Astrocyte (in vitro differentiated cells and primary cell): ENCODE data around the gene TTLL9. TPM values are rescaled to one million over a fixed set of nuclear protein-coding genes. Genes with fewer than 3 reads are reported as not detected.

Experiments used
- DNase-seq: peaks from one replicate; pipeline ENCODE4 v3.0.0-alpha.2; 2010; ENCODE audit warnings: low read depth
- FAIRE-seq: peaks from 2 replicates; lab custom pipeline; 2011; peaks lifted over from hg19 to GRCh38; lab: Jason Lieb, UNC
- H2AFZ ChIP-seq: 2 replicates; pipeline ENCODE4 v1.6.0; 2012; ENCODE audit warnings: low read depth, low read length, inconsistent platforms
- H3K27ac ChIP-seq: 2 replicates; pipeline ENCODE4 v1.5.1; 2011; ENCODE audit warnings: low read depth, low read length, inconsistent platforms
- H3K27me3 ChIP-seq: 2 replicates; pipeline ENCODE4 v1.6.0; 2011; ENCODE audit warnings: low read length, inconsistent platforms; ENCODE audit not compliant: insufficient read depth
- H3K36me3 ChIP-seq: 2 replicates; pipeline ENCODE4 v1.5.1; 2011; ENCODE audit warnings: low read length, inconsistent platforms; ENCODE audit not compliant: insufficient read depth
- H3K4me1 ChIP-seq: 2 replicates; pipeline ENCODE4 v1.5.1; 2011; ENCODE audit warnings: low read length, inconsistent platforms; ENCODE audit not compliant: insufficient read depth
- H3K4me2 ChIP-seq: 2 replicates; pipeline ENCODE4 v1.6.0; 2012; ENCODE audit warnings: low read length, inconsistent platforms
- H3K4me3 ChIP-seq: 2 replicates; pipeline ENCODE4 v1.5.1; 2011; ENCODE audit warnings: low read depth, mild to moderate bottlenecking, low read length, inconsistent platforms; ENCODE audit not compliant: insufficient read depth
- H3K79me2 ChIP-seq: 2 replicates; pipeline ENCODE4 v1.6.0; 2012; ENCODE audit warnings: mild to moderate bottlenecking, low read length, inconsistent platforms; ENCODE audit not compliant: insufficient read depth
- H3K9ac ChIP-seq: 2 replicates; pipeline ENCODE4 v1.6.0; 2012; ENCODE audit warnings: mild to moderate bottlenecking, low read length, inconsistent platforms
- H3K9me3 ChIP-seq: 2 replicates; pipeline ENCODE4 v1.5.1; 2012; ENCODE audit warnings: low read depth, mild to moderate bottlenecking, low read length, inconsistent platforms; ENCODE audit not compliant: insufficient read depth
- H4K20me1 ChIP-seq: 2 replicates; pipeline ENCODE4 v1.6.0; 2012; ENCODE audit warnings: low read length, inconsistent platforms; ENCODE audit not compliant: insufficient read depth
- H3K27ac Mint-ChIP-seq: one replicate; pipeline ENCODE4 v1.8.0; 2021; ENCODE audit warnings: mild to moderate bottlenecking, mixed read lengths; ENCODE audit not compliant: unreplicated experiment
- H3K27me3 Mint-ChIP-seq: one replicate; pipeline ENCODE4 v1.8.0; 2021; ENCODE audit warnings: low read depth, mixed read lengths; ENCODE audit not compliant: unreplicated experiment
- H3K36me3 Mint-ChIP-seq: one replicate; pipeline ENCODE4 v1.8.0; 2021; ENCODE audit warnings: low read depth, mixed read lengths; ENCODE audit not compliant: unreplicated experiment
- H3K4me1 Mint-ChIP-seq: one replicate; pipeline ENCODE4 v1.8.0; 2021; ENCODE audit warnings: low read depth, mixed read lengths; ENCODE audit not compliant: unreplicated experiment
- H3K4me3 Mint-ChIP-seq: one replicate; pipeline ENCODE4 v1.8.0; 2021; ENCODE audit warnings: mild to moderate bottlenecking, moderate library complexity, mixed read lengths; ENCODE audit not compliant: unreplicated experiment
- H3K9me3 Mint-ChIP-seq: one replicate; pipeline ENCODE4 v1.8.0; 2021; ENCODE audit warnings: mild to moderate bottlenecking, mixed read lengths; ENCODE audit not compliant: unreplicated experiment
- EZH2 ChIP-seq: IDR thresholded peaks from 2 replicates; pipeline ENCODE4 v1.6.1; 2012; ENCODE audit warnings: mild to moderate bottlenecking, low read length, inconsistent platforms; ENCODE audit not compliant: insufficient read depth
- total RNA-seq: library from RNA; stranded (reverse); gene quantifications from 2 replicates; pipeline ENCODE4 v1.2.1, GENCODE V29; 2021
- TF ChIP-seq, protein P1 (sequence below): IDR thresholded peaks from 2 replicates; pipeline ENCODE4 v1.5.1; 2011; ENCODE audit warnings: low read depth, mild to moderate bottlenecking, inconsistent platforms, low read length, moderate library complexity; ENCODE audit not compliant: insufficient read depth

TTLL9 gene
- total RNA-seq, 1 donor from 2014 or later, result 0.41 TPM

DNA sequence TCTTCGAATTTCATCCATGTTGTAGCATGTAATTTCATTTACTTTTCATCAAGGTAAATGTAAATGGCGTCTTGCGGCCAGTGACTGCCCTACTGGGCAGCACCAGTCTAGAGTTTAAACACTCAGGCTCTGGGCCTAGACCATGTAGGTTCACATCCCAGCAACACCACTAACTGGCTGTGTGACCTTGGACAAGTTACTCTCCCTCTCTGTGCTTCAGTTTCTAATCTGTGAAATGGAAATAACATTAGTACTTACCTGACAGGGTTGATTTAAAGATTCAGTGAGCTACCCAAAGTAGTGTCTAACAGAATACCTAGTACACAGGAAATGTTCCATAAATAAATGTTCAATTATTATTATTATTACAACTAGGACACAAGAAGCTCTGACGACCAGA lies 52.2 kb downstream of the TTLL9 start:
- FAIRE-seq (no peak), DNase-seq (no peak)
- Histone ChIP-seq H3K4me3 (no peak overlapping the region), H3K36me3 (no peaks in the 10 kb centered on the region), H4K20me1 (no peaks in the 10 kb centered on the region), H3K4me1 (no peaks in the 10 kb centered on the region), H3K4me2 (no peak overlapping the region), H3K27me3 (peaks cover 9% of the 10 kb centered on the region), H3K27ac (no peak overlapping the region), H3K9me3 (no peaks in the 10 kb centered on the region), H3K9ac (no peak overlapping the region), H3K79me2 (no peaks in the 10 kb centered on the region), H2AFZ (no peak overlapping the region)
- TF ChIP-seq, protein P1, sequence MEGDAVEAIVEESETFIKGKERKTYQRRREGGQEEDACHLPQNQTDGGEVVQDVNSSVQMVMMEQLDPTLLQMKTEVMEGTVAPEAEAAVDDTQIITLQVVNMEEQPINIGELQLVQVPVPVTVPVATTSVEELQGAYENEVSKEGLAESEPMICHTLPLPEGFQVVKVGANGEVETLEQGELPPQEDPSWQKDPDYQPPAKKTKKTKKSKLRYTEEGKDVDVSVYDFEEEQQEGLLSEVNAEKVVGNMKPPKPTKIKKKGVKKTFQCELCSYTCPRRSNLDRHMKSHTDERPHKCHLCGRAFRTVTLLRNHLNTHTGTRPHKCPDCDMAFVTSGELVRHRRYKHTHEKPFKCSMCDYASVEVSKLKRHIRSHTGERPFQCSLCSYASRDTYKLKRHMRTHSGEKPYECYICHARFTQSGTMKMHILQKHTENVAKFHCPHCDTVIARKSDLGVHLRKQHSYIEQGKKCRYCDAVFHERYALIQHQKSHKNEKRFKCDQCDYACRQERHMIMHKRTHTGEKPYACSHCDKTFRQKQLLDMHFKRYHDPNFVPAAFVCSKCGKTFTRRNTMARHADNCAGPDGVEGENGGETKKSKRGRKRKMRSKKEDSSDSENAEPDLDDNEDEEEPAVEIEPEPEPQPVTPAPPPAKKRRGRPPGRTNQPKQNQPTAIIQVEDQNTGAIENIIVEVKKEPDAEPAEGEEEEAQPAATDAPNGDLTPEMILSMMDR, result no peak
- TF ChIP-seq EZH2, result no peak
- peaks cover 22% of the 10 kb centered on the region for H3K27me3 Mint-ChIP-seq
- H3K36me3 Mint-ChIP-seq, result no peaks in the 10 kb centered on the region
- H3K27ac Mint-ChIP-seq, result no peak overlapping the region
- peaks cover 4% of the 10 kb centered on the region for H3K4me1 Mint-ChIP-seq
- no peak overlapping the region for H3K4me3 Mint-ChIP-seq
- peaks cover 3% of the 10 kb centered on the region for H3K9me3 Mint-ChIP-seq

DNA sequence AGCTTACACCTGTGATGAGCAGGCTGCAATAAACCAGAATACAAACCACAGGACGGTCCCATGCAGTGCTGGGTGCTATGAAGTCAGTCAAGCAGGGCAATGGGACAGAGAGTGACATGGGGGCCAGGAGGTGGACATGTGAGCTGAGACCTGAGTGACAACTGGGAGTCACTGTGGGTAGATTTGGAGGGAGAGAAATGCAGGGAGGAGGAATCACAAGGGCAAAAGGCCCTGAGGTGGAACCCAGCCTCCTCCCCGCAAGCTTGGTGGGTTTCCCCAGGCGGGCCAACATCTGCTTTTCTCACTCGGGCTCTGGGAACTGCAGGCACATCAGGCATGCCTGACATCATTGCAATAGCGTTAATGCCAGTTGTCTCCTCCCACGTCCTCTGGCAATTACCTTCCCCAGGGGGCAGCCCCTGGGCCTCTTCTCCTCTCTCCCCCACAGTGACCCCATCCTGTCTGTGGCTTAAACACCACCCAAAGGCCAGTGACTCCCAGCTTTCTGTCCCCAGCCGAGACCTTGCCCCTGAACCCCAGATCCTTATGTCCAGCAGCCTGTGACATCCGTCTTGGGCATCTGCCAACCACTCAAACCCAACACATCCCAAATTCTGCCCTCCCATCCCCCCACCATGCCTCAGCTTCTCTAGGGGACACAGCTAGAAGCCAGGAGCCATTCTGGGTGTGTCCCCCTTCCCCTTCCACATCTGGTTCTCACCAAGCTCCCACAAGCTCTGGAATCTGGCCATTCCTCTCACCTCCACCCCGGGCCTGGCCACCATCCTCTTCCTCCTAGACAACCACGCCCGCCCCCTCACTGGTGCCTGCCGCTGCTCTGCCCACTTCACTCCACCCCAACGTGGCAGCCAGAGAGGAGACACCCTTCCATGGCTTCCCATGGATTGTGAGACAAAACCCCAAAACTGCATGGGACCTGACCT lies 53.2 kb downstream of the TTLL9 start:
- Histone ChIP-seq H3K4me1 (no peaks in the 10 kb centered on the region), H3K4me2 (no peak overlapping the region), H3K36me3 (no peaks in the 10 kb centered on the region), H3K4me3 (no peak overlapping the region), H3K27ac (no peak overlapping the region), H3K79me2 (no peaks in the 10 kb centered on the region), H2AFZ (no peak overlapping the region), H4K20me1 (no peaks in the 10 kb centered on the region), H3K9me3 (no peaks in the 10 kb centered on the region), H3K27me3 (peaks cover 6% of the 10 kb centered on the region), H3K9ac (no peak overlapping the region)
- Mint-ChIP-seq H3K4me1 (no peaks in the 10 kb centered on the region), H3K9me3 (peaks cover 3% of the 10 kb centered on the region), H3K27me3 (peaks cover 22% of the 10 kb centered on the region), H3K36me3 (no peaks in the 10 kb centered on the region), H3K27ac (peak overlapping the region; percentile 48), H3K4me3 (peak overlapping the region; percentile 55)
- TF ChIP-seq, protein P1, result no peak
- no peak for TF ChIP-seq EZH2
- DNase-seq (no peak), FAIRE-seq (no peak)

GRCh38 chr20:31924561-31924960 lies 54.1 kb downstream of the TTLL9 start:
- Histone ChIP-seq H3K9ac (no peak overlapping the region), H3K27me3 (peaks cover 4% of the 10 kb centered on the region), H3K4me1 (no peaks in the 10 kb centered on the region), H3K36me3 (no peaks in the 10 kb centered on the region), H3K4me3 (no peak overlapping the region), H3K27ac (no peak overlapping the region), H3K4me2 (no peak overlapping the region), H3K9me3 (no peaks in the 10 kb centered on the region), H3K79me2 (no peaks in the 10 kb centered on the region), H4K20me1 (no peaks in the 10 kb centered on the region), H2AFZ (no peak overlapping the region)
- DNase-seq, result no peak
- Mint-ChIP-seq H3K4me1 (no peaks in the 10 kb centered on the region), H3K36me3 (no peaks in the 10 kb centered on the region), H3K27me3 (peaks cover 22% of the 10 kb centered on the region), H3K4me3 (no peak overlapping the region), H3K27ac (no peak overlapping the region), H3K9me3 (peaks cover 3% of the 10 kb centered on the region)
- TF ChIP-seq, protein P1, result no peak
- no peak for TF ChIP-seq EZH2
- FAIRE-seq, result no peak
